HCT116 (cell line): ENCODE results near the gene CLEC14A. TPM values are rescaled to one million over a fixed set of nuclear protein-coding genes. Genes with fewer than 3 reads are reported as not detected.

ENCODE experiments used
- ATAC-seq: fragments of 200-7000 bp; cut with Tn5 transposase; 2 replicates; pipeline ENCODE4 v1.9.1; 2020; ENCODE audit warnings: mild to moderate bottlenecking, moderate library complexity
- BruUV-seq: library from RNA; stranded (reverse); fragments of 400-500 nt; replicated peaks from 2 replicates; lab custom pipeline; 2021; lab: Mats Ljungman, UMichigan
- CTCF ChIA-PET: fragments of 300-600 bp; sonication (Branson Sonifier 250); formaldehyde crosslinking; loops from one replicate; lab custom pipeline; 2021; ENCODE audit warnings: antibody characterized with exemption; lab: Charles Lee
- POLR2A ChIA-PET: fragments of 300-600, 350-600 bp; sonication (Branson Sonifier 250); formaldehyde crosslinking; loops from one replicate; lab custom pipeline; 2021; ENCODE audit warnings: antibody characterized with exemption; lab: Charles Lee
- RAD21 ChIA-PET, 2 experiments: fragments of 300-600 bp; sonication (Branson Sonifier 250); formaldehyde crosslinking; loops; one replicate each; lab custom pipeline; 2023; ENCODE audit warnings: low total read pairs in 2 of 2; ENCODE audit not compliant: uncharacterized antibody in 2 of 2, unreplicated experiment in 2 of 2, low non-redundant PET in 1 of 2; lab: Charles Lee
- DNase-seq: peaks from one replicate; pipeline ENCODE4 v3.0.0-alpha.2; 2010; ENCODE audit warnings: low read depth, low spot score
- H2AFZ ChIP-seq: fragments of 200-600 bp; shearing (Covaris generic), sonication (generic); 2 replicates; pipeline ENCODE4 v1.6.1; 2017; ENCODE audit warnings: low read depth, mixed run types, mixed read lengths, antibody characterized with exemption, low read length; ENCODE audit not compliant: poor library complexity, severe bottlenecking
- H3K27ac ChIP-seq: 2 replicates; pipeline ENCODE4 v1.5.1; 2012; ENCODE audit warnings: low read depth, low read length
- H3K27me3 ChIP-seq: fragments of 200-600 bp; sonication (generic); 2 replicates; pipeline ENCODE4 v1.6.1; 2016; ENCODE audit warnings: mixed run types, low read length, mixed read lengths; ENCODE audit not compliant: insufficient read depth
- H3K36me3 ChIP-seq, 2 experiments: fragments of 200-500 bp in 1 of 2; fragments of 200-600 bp in 1 of 2; sonication (Bioruptor generic) in 1 of 2; sonication (generic) in 1 of 2; 2 replicates each; pipeline versions ENCODE4 v1.5.1 to v1.6.1; 2014 to 2016; ENCODE audit warnings: low read length in 2 of 2, inconsistent platforms in 1 of 2, mixed read lengths in 1 of 2, mixed run types in 1 of 2; ENCODE audit not compliant: insufficient read depth in 2 of 2, control insufficient read depth in 1 of 2
- H3K4me1 ChIP-seq, 2 experiments: fragments of 200-600 bp in 1 of 2; sonication (generic) in 1 of 2; 2 replicates each; pipeline versions ENCODE4 v1.5.1 to v1.6.1; 2012 to 2017; ENCODE audit warnings: low read length in 2 of 2, inconsistent platforms in 1 of 2, mild to moderate bottlenecking in 1 of 2, mixed read lengths in 1 of 2, mixed run types in 1 of 2, moderate library complexity in 1 of 2; ENCODE audit not compliant: insufficient read depth in 2 of 2, control insufficient read depth in 1 of 2
- H3K4me2 ChIP-seq: fragments of 200-600 bp; sonication (generic); 2 replicates; pipeline ENCODE4 v1.6.1; 2017; ENCODE audit warnings: mixed run types, low read length, mixed read lengths
- H3K4me3 ChIP-seq, 2 experiments: fragments of 200-600 bp in 1 of 2; sonication (generic) in 1 of 2; replicated peaks in 1 of 2; 2 replicates each; pipeline ENCODE4 v1.5.1; 2011 to 2016; ENCODE audit warnings: low read length in 2 of 2, control low read depth in 1 of 2, low read depth in 1 of 2, mild to moderate bottlenecking in 1 of 2, mixed read lengths in 1 of 2, mixed run types in 1 of 2
- H3K79me2 ChIP-seq: fragments of 200-600 bp; sonication (generic); 2 replicates; pipeline ENCODE4 v1.6.1; 2017; ENCODE audit warnings: mild to moderate bottlenecking, mixed run types, low read length, moderate library complexity, mixed read lengths; ENCODE audit not compliant: insufficient read depth
- H3K9ac ChIP-seq: fragments of 200-600 bp; sonication (generic); 2 replicates; pipeline ENCODE4 v1.6.1; 2016; ENCODE audit warnings: low read length, mixed read lengths
- H3K9me2 ChIP-seq: fragments of 200-600 bp; sonication (generic), shearing (Covaris generic); 2 replicates; pipeline ENCODE4 v1.6.1; 2017; ENCODE audit warnings: mixed run types, mild to moderate bottlenecking, moderate library complexity; ENCODE audit not compliant: insufficient read depth
- H3K9me3 ChIP-seq, 2 experiments: fragments of 200-500 bp in 1 of 2; fragments of 200-600 bp in 1 of 2; sonication (Bioruptor generic) in 1 of 2; sonication (generic) in 1 of 2; 2 replicates each; pipeline ENCODE4 v1.6.1; 2014 to 2017; ENCODE audit warnings: low read length in 2 of 2, mixed read lengths in 2 of 2, inconsistent platforms in 1 of 2, low read depth in 1 of 2, mild to moderate bottlenecking in 1 of 2, mixed run types in 1 of 2, moderate library complexity in 1 of 2; ENCODE audit not compliant: control insufficient read depth in 1 of 2, insufficient read depth in 1 of 2
- H4K20me1 ChIP-seq: fragments of 200-600 bp; sonication (generic), shearing (Covaris generic); 2 replicates; pipeline ENCODE4 v1.6.1; 2017; ENCODE audit warnings: mixed run types, mild to moderate bottlenecking, moderate library complexity; ENCODE audit not compliant: insufficient read depth
- ATF3 ChIP-seq: IDR thresholded peaks from 2 replicates; pipeline ENCODE4 v1.6.1; 2012
- CEBPB ChIP-seq: IDR thresholded peaks from 2 replicates; pipeline ENCODE4 v1.6.1; 2012; ENCODE audit warnings: low read depth
- EGR1 ChIP-seq: IDR thresholded peaks from 2 replicates; pipeline ENCODE4 v1.6.1; 2012; ENCODE audit warnings: low read depth
- EZH2 ChIP-seq: fragments of 200-600 bp; sonication (generic); IDR thresholded peaks from 2 replicates; pipeline ENCODE4 v1.6.1; 2017; ENCODE audit warnings: antibody characterized with exemption, mixed run types
- EZH2phosphoT487 ChIP-seq: fragments of 200-600 bp; IDR thresholded peaks from 2 replicates; pipeline ENCODE4 v1.6.1; 2018; ENCODE audit warnings: antibody characterized with exemption, borderline replicate concordance
- FOSL1 ChIP-seq: IDR thresholded peaks from 2 replicates; pipeline ENCODE4 v1.6.1; 2012; ENCODE audit warnings: low read depth
- JUND ChIP-seq: IDR thresholded peaks from 2 replicates; pipeline ENCODE4 v1.6.1; 2012
- MAX ChIP-seq: IDR thresholded peaks from 2 replicates; pipeline ENCODE4 v1.6.1; 2012
- POLR2A ChIP-seq: IDR thresholded peaks from 2 replicates; pipeline ENCODE4 v1.7.0; 2011; ENCODE audit warnings: borderline replicate concordance; ENCODE audit not compliant: insufficient read depth, insufficient read length; ENCODE audit errors: extremely low read depth
- POLR2AphosphoS5 ChIP-seq: IDR thresholded peaks from 2 replicates; pipeline ENCODE4 v1.6.1; 2011; ENCODE audit warnings: mild to moderate bottlenecking, low read depth, low read length, moderate library complexity
- RAD21 ChIP-seq: IDR thresholded peaks from 2 replicates; pipeline ENCODE4 v1.6.1; 2012; ENCODE audit warnings: low read depth, mild to moderate bottlenecking
- SIN3A ChIP-seq: IDR thresholded peaks from 2 replicates; pipeline ENCODE4 v1.6.1; 2012; ENCODE audit warnings: low read depth
- SP1 ChIP-seq: IDR thresholded peaks from 2 replicates; pipeline ENCODE4 v1.6.1; 2012; ENCODE audit warnings: low read depth
- SRF ChIP-seq: IDR thresholded peaks from 2 replicates; pipeline ENCODE4 v1.6.1; 2012; ENCODE audit warnings: low read depth
- TCF7L2 ChIP-seq: IDR thresholded peaks from 2 replicates; pipeline ENCODE4 v1.7.0; 2011; ENCODE audit warnings: borderline replicate concordance, inconsistent platforms; ENCODE audit not compliant: insufficient read depth, insufficient read length; ENCODE audit errors: extremely low read depth
- ZBTB33 ChIP-seq: IDR thresholded peaks from 2 replicates; pipeline ENCODE4 v1.6.1; 2011; ENCODE audit warnings: mild to moderate bottlenecking, low read length, moderate library complexity; ENCODE audit not compliant: insufficient replicate concordance; ENCODE audit errors: extremely low read depth
- ZFX ChIP-seq: fragments of 450-650 bp; IDR thresholded peaks from 2 replicates; pipeline ENCODE4 v1.6.1; 2017
- intact Hi-C: fragments of 100-400 bp; cut with micrococcal nuclease; formaldehyde crosslinking; loops from 2 replicates; pipeline ENCODE4 v1.10.0; 2022
- total RNA-seq: library from RNA; stranded (reverse); gene quantifications from one replicate; pipeline ENCODE4 v1.2.1, GENCODE V29; 2021; ENCODE audit not compliant: unreplicated experiment

Gene CLEC14A
- total RNA-seq, 1 experiment from 2014 or later = 0.10 TPM

- Histone ChIP-seq H3K9me3 (0 out of 4 replicates have a peak, but pooled peaks cover 0 to 3% of the 10 kb centered on the region in 2 experiments), H3K4me1 (no peaks in the 10 kb centered on the region), H4K20me1 (no peaks in the 10 kb centered on the region), H3K4me3 (no peak overlapping the region), H3K4me2 (no peak overlapping the region), H3K36me3 (no peaks in the 10 kb centered on the region; a peak in 1 of 4 replicates)
- ATAC-seq (no peak), DNase-seq (no peak)
- TF ChIP-seq ATF3 (no peak), EGR1 (no peak), MAX (no peak), CEBPB (no peak), SP1 (no peak), SIN3A (no peak), JUND (no peak), POLR2A (no peak), SRF (no peak), EZH2 (no peak), ZFX (no peak), TCF7L2 (no peak), EZH2phosphoT487 (no peak), FOSL1 (no peak), ZBTB33 (no peak), POLR2AphosphoS5 (no peak), RAD21 (no peak)
- TF ChIP-seq, all 23 proteins: peak for 0
- Histone ChIP-seq H3K27me3 (no peaks in the 10 kb centered on the region), H3K79me2 (no peaks in the 10 kb centered on the region), H2AFZ (no peak overlapping the region), H3K9ac (no peak overlapping the region), H3K27ac (no peak overlapping the region), H3K9me2 (no peaks in the 10 kb centered on the region)
- ChIA-PET POLR2A (no interaction called here), RAD21 (no interaction called here), CTCF (no interaction called here)
- no TSS peak for BruUV-seq
- intact Hi-C loops = no loop called here
Observed at GRCh38 chr14:38285962-38286361, 30.1 kb upstream of the CLEC14A start.
